GM13977 (cell line): ENCODE data around the gene FANCG.

ENCODE experiments used
- DNase-seq: peaks from one replicate; pipeline ENCODE4 v3.0.0; 2012; ENCODE audit warnings: low spot score
- CTCF ChIP-seq: IDR thresholded peaks from 2 replicates; pipeline ENCODE4 v1.5.1; 2012; ENCODE audit warnings: mild to moderate bottlenecking, control low read depth; ENCODE audit not compliant: insufficient read depth; ENCODE audit errors: extremely low read depth, missing control alignments
- in situ Hi-C: fragments of 300-500 bp; cut with MboI; formaldehyde crosslinking; loops from one replicate; pipeline ENCODE4 v1.12.0; 2022; ENCODE audit warnings: low sequenced_read_pairs, low pct_unique_long_range_greater_than_20kb, mixed read lengths, inconsistent platforms; ENCODE audit not compliant: unreplicated experiment

FANCG gene

GRCh38 chr9:35073279-35073612 is 6.5 kb downstream of the FANCG start:
- no peak for DNase-seq
- no peak for TF ChIP-seq CTCF
- in situ Hi-C loops, result no loop called here

- TF ChIP-seq CTCF, result peak; percentile 12
- DNase-seq, result peak; percentile 99
- in situ Hi-C loops, result no loop called here
Measured at GRCh38 chr9:35072461-35073278, 7.1 kb downstream of the FANCG start, which contains the start of gene VCP. Gene VCP (minus strand): TSS chr9:35072625. CDS start chr9:35072353, 272 bp downstream.

GRCh38 chr9:35071814-35072460 is 7.8 kb downstream of the FANCG start:
- DNase-seq, result peak; percentile 90
- TF ChIP-seq CTCF, result peak; percentile 52
- in situ Hi-C loops, result no loop called here

GRCh38 chr9:35070823-35071813 is 8.6 kb downstream of the FANCG start:
- DNase-seq, result peak; percentile 40
- TF ChIP-seq CTCF, result no peak
- in situ Hi-C loops, result no loop called here

- in situ Hi-C loops, result no loop called here
- DNase-seq, result no peak
- TF ChIP-seq CTCF, result no peak
Measured at GRCh38 chr9:35069020-35069419, 10.7 kb downstream of the FANCG start.

- in situ Hi-C loops, result no loop called here
- no peak for DNase-seq
- TF ChIP-seq CTCF, result no peak
Measured at GRCh38 chr9:35067056-35067455, 12.7 kb downstream of the FANCG start.
